HG02571 (cell line): ENCODE measurements around the gene CTBS.

Source experiments
- ATAC-seq: cut with Tn5 transposase; IDR thresholded peaks from one replicate; pipeline ENCODE4 v1.9.1; 2021; ENCODE audit warnings: mild to moderate bottlenecking, moderate library complexity; ENCODE audit not compliant: unreplicated experiment

Gene CTBS

GRCh38 chr1:84506729-84507453 lies 67.3 kb downstream of the CTBS start:
- ATAC-seq: no peak

GRCh38 chr1:84506002-84506728 lies 68.1 kb downstream of the CTBS start, which contains the start of the genes GNG5 and SPATA1:
Gene GNG5 (minus strand): TSS chr1:84506581. CDS start chr1:84506091, 490 bp downstream.
Gene SPATA1 (plus strand): TSS chr1:84506386. CDS start chr1:84516360, 9,974 bp downstream.
- ATAC-seq: peak; percentile 84

- peak; percentile 33 for ATAC-seq
These were observed 68.7 kb downstream of the CTBS start for GRCh38 chr1:84505493-84506001.

GRCh38 chr1:84504580-84505492 lies 69.4 kb downstream of the CTBS start:
- ATAC-seq: no peak

GRCh38 chr1:84502927-84503326 lies 71.3 kb downstream of the CTBS start:
- no peak for ATAC-seq
